TTC549 (cell line): ENCODE results near the gene GALNT18.

Experiments
- FAIRE-seq: peaks from 2 replicates; lab custom pipeline; 2012; peaks lifted over from hg19 to GRCh38; lab: Jason Lieb, UNC

The GALNT18 gene

GRCh38 chr11:11230087-11230486 lies 391.7 kb downstream of the GALNT18 start:
- FAIRE-seq = no peak

GRCh38 chr11:11229647-11230046 lies 392.2 kb downstream of the GALNT18 start:
- no peak for FAIRE-seq

- no peak for FAIRE-seq
Observed at GRCh38 chr11:11227296-11228085, 394.3 kb downstream of the GALNT18 start.
